ENCODE data around the gene XYLT2.

XYLT2 gene

DNA sequence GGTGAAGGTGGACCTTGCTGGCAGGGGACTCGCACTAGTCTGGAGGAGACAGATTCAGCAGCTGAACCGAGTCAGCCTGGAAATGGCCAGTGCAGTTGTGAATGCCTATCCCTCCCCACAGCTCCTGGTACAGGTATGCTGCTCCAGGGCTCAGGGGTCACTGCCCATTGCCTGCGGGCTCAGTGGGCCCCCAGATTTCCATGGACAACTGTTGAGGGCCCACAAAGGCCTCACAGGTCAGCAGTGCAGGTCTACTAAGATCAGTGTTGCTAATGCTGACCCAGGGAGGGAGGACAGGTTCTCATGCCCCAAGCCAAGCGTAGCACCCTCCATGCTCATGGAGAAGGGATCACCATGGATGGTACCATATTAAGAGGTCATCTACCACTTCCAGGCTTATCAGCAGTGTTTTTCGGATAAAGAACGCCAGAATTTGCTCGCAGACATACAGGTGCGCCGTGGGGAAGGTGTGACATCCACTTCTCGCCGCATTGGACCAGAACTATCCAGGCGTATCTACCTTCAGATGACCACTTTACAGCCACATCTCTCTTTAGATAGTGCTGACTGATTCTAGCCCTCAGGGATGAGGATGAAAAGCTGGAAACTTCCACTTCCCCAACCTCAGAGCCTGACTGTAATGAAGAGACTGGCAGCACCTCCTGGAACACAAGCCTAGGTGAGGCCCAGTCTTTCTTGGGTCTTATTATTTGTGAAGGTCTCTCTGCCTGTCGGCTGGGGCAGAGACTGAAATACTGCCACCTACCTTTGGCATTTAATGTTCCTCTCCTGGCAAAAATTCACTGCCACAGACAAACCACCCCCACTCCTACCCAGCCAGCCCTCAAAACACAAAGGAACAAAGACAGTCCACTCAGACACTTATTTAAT, 34.7 kb downstream of the XYLT2 start:
- no peaks in the 10 kb centered on the region for H3K4me1 ChIP-seq (ENCODE audit: control insufficient read depth, insufficient read depth, low read length)
- no peaks in the 10 kb centered on the region for H3K27me3 ChIP-seq (ENCODE audit: control insufficient read depth, insufficient read depth, low read length)
- no peak overlapping the region for H3K4me3 ChIP-seq (ENCODE audit: low read depth, low read length)
- H3K36me3 ChIP-seq (ENCODE audit: control insufficient read depth, insufficient read depth, low read length) = peaks cover 80% of the 10 kb centered on the region
- no peak overlapping the region for H3K9ac ChIP-seq (ENCODE audit: low read depth, low read length)
- H3K9me3 ChIP-seq (ENCODE audit: control insufficient read depth, insufficient read depth, low read length) = no peaks in the 10 kb centered on the region
- no peak overlapping the region for H3K27ac ChIP-seq (ENCODE audit: low read depth, low read length)

DNA sequence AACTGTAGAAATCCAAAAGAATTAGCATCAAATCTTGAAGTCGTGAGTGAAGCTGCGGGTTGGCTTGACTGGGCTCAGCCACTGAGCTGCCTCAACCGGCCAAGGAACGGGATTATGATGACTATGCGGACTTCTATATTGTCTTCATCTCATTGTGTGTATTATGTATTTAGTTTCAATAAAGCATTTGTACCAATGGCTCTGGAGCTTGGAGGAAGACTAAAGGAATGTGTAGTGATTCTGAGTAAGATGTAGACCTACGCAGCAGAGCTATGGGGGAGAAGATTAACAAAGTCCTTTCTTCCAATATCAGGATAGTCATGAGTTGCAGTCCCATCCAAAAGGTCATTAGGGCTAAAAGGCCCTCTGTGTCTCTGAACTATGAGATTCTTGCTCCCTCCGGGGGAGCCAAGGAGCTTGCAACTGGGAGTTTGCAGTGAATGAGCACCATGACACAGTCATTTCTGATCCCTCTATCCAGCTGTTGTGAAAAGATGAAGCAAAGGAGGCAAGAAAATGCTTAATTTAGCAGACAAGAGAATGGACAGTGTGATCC, 35.4 kb downstream of the XYLT2 start:
- Histone ChIP-seq H3K27me3 (ENCODE audit: control insufficient read depth, insufficient read depth, low read length) (no peaks in the 10 kb centered on the region), H3K9me3 (ENCODE audit: control insufficient read depth, insufficient read depth, low read length) (no peaks in the 10 kb centered on the region), H3K36me3 (ENCODE audit: control insufficient read depth, insufficient read depth, low read length) (peaks cover 82% of the 10 kb centered on the region)

GRCh38 chr17:50381920-50382319, 36.0 kb downstream of the XYLT2 start:
- Histone ChIP-seq H3K36me3 (ENCODE audit: control insufficient read depth, insufficient read depth, low read length) (peaks cover 85% of the 10 kb centered on the region), H3K9me3 (ENCODE audit: control insufficient read depth, insufficient read depth, low read length) (no peaks in the 10 kb centered on the region), H3K4me1 (ENCODE audit: control insufficient read depth, insufficient read depth, low read length) (no peaks in the 10 kb centered on the region), H3K4me3 (ENCODE audit: low read depth, low read length) (no peak overlapping the region), H3K27me3 (ENCODE audit: control insufficient read depth, insufficient read depth, low read length) (no peaks in the 10 kb centered on the region), H3K27ac (ENCODE audit: low read depth, low read length) (no peak overlapping the region), H3K9ac (ENCODE audit: low read depth, low read length) (no peak overlapping the region)

More for the DNA sequence above, 35.4 kb downstream of the XYLT2 start:
- Histone ChIP-seq H3K4me3 (ENCODE audit: low read depth, low read length) (no peak overlapping the region), H3K4me1 (ENCODE audit: control insufficient read depth, insufficient read depth, low read length) (no peaks in the 10 kb centered on the region), H3K9ac (ENCODE audit: low read depth, low read length) (no peak overlapping the region), H3K27ac (ENCODE audit: low read depth, low read length) (no peak overlapping the region)

GRCh38 chr17:50382931-50383330, 37.0 kb downstream of the XYLT2 start:
- Histone ChIP-seq H3K4me1 (ENCODE audit: control insufficient read depth, insufficient read depth, low read length) (no peaks in the 10 kb centered on the region), H3K36me3 (ENCODE audit: control insufficient read depth, insufficient read depth, low read length) (peaks cover 95% of the 10 kb centered on the region), H3K27me3 (ENCODE audit: control insufficient read depth, insufficient read depth, low read length) (no peaks in the 10 kb centered on the region), H3K9me3 (ENCODE audit: control insufficient read depth, insufficient read depth, low read length) (no peaks in the 10 kb centered on the region), H3K27ac (ENCODE audit: low read depth, low read length) (no peak overlapping the region), H3K4me3 (ENCODE audit: low read depth, low read length) (no peak overlapping the region), H3K9ac (ENCODE audit: low read depth, low read length) (no peak overlapping the region)

DNA sequence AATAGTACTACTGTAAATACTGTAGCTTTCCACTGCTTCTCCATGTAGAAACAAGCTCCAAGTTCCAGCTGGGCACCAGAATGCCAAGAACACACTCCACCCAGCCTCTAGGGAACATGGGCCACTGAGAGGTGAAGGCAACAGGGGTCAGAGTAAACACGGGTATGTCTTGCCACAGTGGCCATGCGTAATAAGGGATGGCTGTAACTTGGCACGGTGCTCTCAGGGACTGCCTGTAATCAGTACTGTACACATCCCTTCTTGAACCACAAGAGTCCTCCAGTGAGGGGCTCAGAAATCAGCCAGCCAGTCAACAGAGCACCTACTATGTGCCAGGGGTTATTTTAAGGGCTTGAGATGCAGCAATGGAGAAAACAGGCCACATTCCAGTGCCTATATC, 40.6 kb downstream of the XYLT2 start:
- peaks cover 98% of the 10 kb centered on the region for H3K36me3 ChIP-seq (ENCODE audit: control insufficient read depth, insufficient read depth, low read length)
- H3K27me3 ChIP-seq (ENCODE audit: control insufficient read depth, insufficient read depth, low read length) = no peaks in the 10 kb centered on the region
- no peak overlapping the region for H3K27ac ChIP-seq (ENCODE audit: low read depth, low read length)
- no peaks in the 10 kb centered on the region for H3K4me1 ChIP-seq (ENCODE audit: control insufficient read depth, insufficient read depth, low read length)
- no peak overlapping the region for H3K4me3 ChIP-seq (ENCODE audit: low read depth, low read length)
- H3K9me3 ChIP-seq (ENCODE audit: control insufficient read depth, insufficient read depth, low read length) = no peaks in the 10 kb centered on the region
- H3K9ac ChIP-seq (ENCODE audit: low read depth, low read length) = no peak overlapping the region

DNA sequence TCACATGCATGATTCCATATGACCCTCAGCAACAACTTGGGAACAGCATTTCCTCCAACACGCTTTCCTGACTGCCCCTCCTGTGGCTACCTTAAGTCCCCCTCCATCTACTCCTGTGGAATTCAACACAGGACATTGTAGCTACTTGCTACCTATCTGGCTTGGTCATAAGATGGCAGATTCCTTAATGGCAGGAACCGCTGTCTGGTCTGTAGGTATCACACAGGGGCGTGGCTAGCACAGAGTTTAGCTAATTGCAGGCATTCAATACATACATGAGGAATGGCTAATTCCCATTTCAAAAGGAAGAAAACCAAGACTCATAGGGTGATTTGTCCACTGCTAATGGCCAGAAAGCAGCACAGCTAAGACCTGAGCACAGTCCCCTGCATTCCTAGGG, 42.8 kb downstream of the XYLT2 start:
- H3K27me3 ChIP-seq (ENCODE audit: control insufficient read depth, insufficient read depth, low read length) = no peaks in the 10 kb centered on the region
- H3K4me1 ChIP-seq (ENCODE audit: control insufficient read depth, insufficient read depth, low read length) = no peaks in the 10 kb centered on the region
- no peaks in the 10 kb centered on the region for H3K9me3 ChIP-seq (ENCODE audit: control insufficient read depth, insufficient read depth, low read length)
- no peak overlapping the region for H3K9ac ChIP-seq (ENCODE audit: low read depth, low read length)
- peaks cover 98% of the 10 kb centered on the region for H3K36me3 ChIP-seq (ENCODE audit: control insufficient read depth, insufficient read depth, low read length)
- no peak overlapping the region for H3K27ac ChIP-seq (ENCODE audit: low read depth, low read length)
- H3K4me3 ChIP-seq (ENCODE audit: low read depth, low read length) = no peak overlapping the region

DNA sequence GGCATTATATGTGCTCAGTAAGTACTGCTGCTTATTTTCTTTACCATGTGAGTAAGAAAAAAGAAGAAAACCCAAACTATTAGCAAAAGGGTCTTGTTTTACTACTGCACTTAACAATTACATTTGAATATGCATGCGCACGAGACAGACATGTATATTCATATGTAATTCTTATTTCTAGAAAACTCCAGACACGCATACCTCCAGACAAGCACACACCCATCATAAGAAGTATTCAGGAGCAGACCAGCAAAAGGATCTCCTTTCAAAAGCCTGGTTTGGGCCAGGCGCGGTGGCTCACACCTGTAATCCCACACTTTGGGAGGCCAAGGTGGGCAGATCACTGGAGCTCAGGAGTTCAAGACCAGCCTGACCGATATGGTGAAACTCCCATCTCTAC, 43.6 kb downstream of the XYLT2 start:
- Histone ChIP-seq H3K27me3 (ENCODE audit: control insufficient read depth, insufficient read depth, low read length) (no peaks in the 10 kb centered on the region), H3K4me3 (ENCODE audit: low read depth, low read length) (no peak overlapping the region), H3K27ac (ENCODE audit: low read depth, low read length) (no peak overlapping the region), H3K9me3 (ENCODE audit: control insufficient read depth, insufficient read depth, low read length) (no peaks in the 10 kb centered on the region), H3K36me3 (ENCODE audit: control insufficient read depth, insufficient read depth, low read length) (peaks cover 98% of the 10 kb centered on the region), H3K9ac (ENCODE audit: low read depth, low read length) (no peak overlapping the region), H3K4me1 (ENCODE audit: control insufficient read depth, insufficient read depth, low read length) (no peaks in the 10 kb centered on the region)

GRCh38 chr17:50392621-50393020, 46.7 kb downstream of the XYLT2 start:
- no peaks in the 10 kb centered on the region for H3K27me3 ChIP-seq (ENCODE audit: control insufficient read depth, insufficient read depth, low read length)
- no peaks in the 10 kb centered on the region for H3K4me1 ChIP-seq (ENCODE audit: control insufficient read depth, insufficient read depth, low read length)
- H3K36me3 ChIP-seq (ENCODE audit: control insufficient read depth, insufficient read depth, low read length) = peaks cover 75% of the 10 kb centered on the region
- no peaks in the 10 kb centered on the region for H3K9me3 ChIP-seq (ENCODE audit: control insufficient read depth, insufficient read depth, low read length)
- H3K9ac ChIP-seq (ENCODE audit: low read depth, low read length) = no peak overlapping the region
- no peak overlapping the region for H3K27ac ChIP-seq (ENCODE audit: low read depth, low read length)
- no peak overlapping the region for H3K4me3 ChIP-seq (ENCODE audit: low read depth, low read length)

GRCh38 chr17:50393700-50394099, 47.8 kb downstream of the XYLT2 start:
- Histone ChIP-seq H3K4me3 (ENCODE audit: low read depth, low read length) (no peak overlapping the region), H3K27ac (ENCODE audit: low read depth, low read length) (no peak overlapping the region), H3K9ac (ENCODE audit: low read depth, low read length) (no peak overlapping the region), H3K36me3 (ENCODE audit: control insufficient read depth, insufficient read depth, low read length) (peaks cover 64% of the 10 kb centered on the region), H3K4me1 (ENCODE audit: control insufficient read depth, insufficient read depth, low read length) (no peaks in the 10 kb centered on the region), H3K27me3 (ENCODE audit: control insufficient read depth, insufficient read depth, low read length) (0 out of 2 replicates have a peak, but pooled peaks cover 2% of the 10 kb centered on the region), H3K9me3 (ENCODE audit: control insufficient read depth, insufficient read depth, low read length) (no peaks in the 10 kb centered on the region)

DNA sequence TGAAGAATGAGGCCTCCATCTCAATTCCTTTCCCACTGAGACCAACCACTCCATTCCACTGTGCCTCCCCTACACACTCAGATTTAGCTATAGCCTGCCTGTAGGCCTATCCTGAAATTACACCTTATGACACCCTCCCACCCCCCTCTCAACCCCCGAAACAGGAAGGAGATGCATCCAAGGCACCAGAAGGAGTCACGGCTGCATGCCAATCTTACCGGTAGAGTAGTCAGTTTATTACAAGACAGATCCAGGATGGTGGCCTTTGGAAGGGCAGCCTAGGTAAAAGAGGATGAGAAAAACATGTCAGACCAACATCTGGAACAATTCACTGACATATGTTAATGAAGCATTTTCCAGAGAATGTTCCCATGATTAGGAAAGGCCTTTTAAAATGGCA, 48.8 kb downstream of the XYLT2 start:
- Histone ChIP-seq H3K36me3 (ENCODE audit: control insufficient read depth, insufficient read depth, low read length) (peaks cover 54% of the 10 kb centered on the region), H3K27me3 (ENCODE audit: control insufficient read depth, insufficient read depth, low read length) (0 out of 2 replicates have a peak, but pooled peaks cover 2% of the 10 kb centered on the region), H3K27ac (ENCODE audit: low read depth, low read length) (no peak overlapping the region), H3K9ac (ENCODE audit: low read depth, low read length) (no peak overlapping the region), H3K4me3 (ENCODE audit: low read depth, low read length) (no peak overlapping the region), H3K9me3 (ENCODE audit: control insufficient read depth, insufficient read depth, low read length) (no peaks in the 10 kb centered on the region), H3K4me1 (ENCODE audit: control insufficient read depth, insufficient read depth, low read length) (no peaks in the 10 kb centered on the region)

Measured in HUES48 (cell line).